ENCODE results near the gene LMAN1.
A peak's percentile ranks its signal among the peaks of the same experiment; 100 is the strongest.

Gene LMAN1

DNA sequence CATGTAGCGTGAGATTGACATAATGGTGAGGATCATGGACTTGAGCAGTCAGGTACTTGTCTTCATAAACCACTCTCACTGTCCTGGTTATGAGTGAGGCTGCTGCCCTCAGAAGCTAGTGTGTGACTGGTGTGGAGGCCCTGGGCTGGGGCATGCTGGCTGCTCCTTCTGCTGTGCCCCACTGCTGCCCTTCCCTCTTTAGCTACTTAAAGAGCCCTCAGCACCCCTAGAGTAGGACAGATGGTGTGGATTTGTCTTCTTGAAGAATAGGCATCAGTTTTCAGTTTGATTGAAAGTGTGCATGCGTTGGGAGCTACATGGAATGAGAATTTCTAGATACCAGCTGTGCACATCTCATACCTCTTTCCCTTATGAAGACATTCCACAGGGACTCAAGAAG lies 56.1 kb downstream of the LMAN1 start:
- Histone ChIP-seq H3K27me3 (ENCODE audit: insufficient read depth, poor library complexity, severe bottlenecking) (no peaks in the 10 kb centered on the region), H3K9me3 (ENCODE audit: severe bottlenecking) (no peaks in the 10 kb centered on the region), H3K4me1 (ENCODE audit: insufficient read depth, poor library complexity, severe bottlenecking) (peaks cover 8% of the 10 kb centered on the region), H3K27ac (ENCODE audit: poor library complexity, severe bottlenecking) (no peak overlapping the region), H3K36me3 (ENCODE audit: low read depth) (no peaks in the 10 kb centered on the region), H3K4me3 (ENCODE audit: severe bottlenecking) (no peak overlapping the region)
- no peak for DNase-seq (ENCODE audit: low spot score)
- TF ChIP-seq CTCF (IDR thresholded peaks at IDR 0.05; ENCODE audit: poor library complexity, severe bottlenecking) = no peak
- no peak for ATAC-seq (ENCODE audit: low read depth)

GRCh38 chr18:59301929-59302328 lies 57.1 kb downstream of the LMAN1 start:
- DNase-seq (ENCODE audit: low spot score) (no peak), ATAC-seq (ENCODE audit: low read depth) (no peak)
- Histone ChIP-seq H3K27ac (ENCODE audit: poor library complexity, severe bottlenecking) (no peak overlapping the region), H3K36me3 (ENCODE audit: low read depth) (no peaks in the 10 kb centered on the region), H3K27me3 (ENCODE audit: insufficient read depth, poor library complexity, severe bottlenecking) (no peaks in the 10 kb centered on the region), H3K4me1 (ENCODE audit: insufficient read depth, poor library complexity, severe bottlenecking) (peaks cover 8% of the 10 kb centered on the region), H3K9me3 (ENCODE audit: severe bottlenecking) (no peaks in the 10 kb centered on the region), H3K4me3 (ENCODE audit: severe bottlenecking) (no peak overlapping the region)
- no peak for TF ChIP-seq CTCF (IDR thresholded peaks at IDR 0.05; ENCODE audit: poor library complexity, severe bottlenecking)

DNA sequence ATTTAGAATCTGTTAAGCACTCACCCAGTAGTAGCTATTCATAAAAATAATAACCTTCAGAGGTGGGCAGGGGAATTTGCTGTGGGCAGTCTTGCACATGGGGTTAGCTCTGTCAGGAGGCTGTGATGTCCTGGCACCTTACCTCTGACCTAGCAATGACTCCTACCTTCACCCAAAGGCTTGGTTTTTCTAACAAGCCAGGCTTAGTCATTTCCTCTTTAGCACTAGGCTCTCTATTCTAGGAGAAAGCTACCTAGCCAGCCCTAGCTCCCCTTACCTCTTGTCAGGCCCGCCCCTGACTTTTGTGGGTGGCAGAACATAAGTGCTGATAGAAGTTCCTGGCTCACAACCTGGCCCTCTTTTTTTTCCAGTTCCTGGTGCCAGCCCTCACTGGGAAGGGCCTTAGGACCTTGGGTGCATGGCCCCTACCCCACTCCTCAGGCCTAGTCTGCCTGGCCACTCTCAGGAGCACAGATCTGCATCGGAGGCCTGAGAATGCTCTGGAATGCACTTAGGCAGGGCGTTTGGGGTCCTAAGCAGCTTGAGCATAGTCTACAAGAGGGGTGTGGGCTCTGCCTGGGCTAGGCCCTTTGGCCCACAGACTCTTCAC lies 58.3 kb downstream of the LMAN1 start:
- Histone ChIP-seq H3K4me1 (ENCODE audit: insufficient read depth, poor library complexity, severe bottlenecking) (peaks cover 8% of the 10 kb centered on the region), H3K27ac (ENCODE audit: poor library complexity, severe bottlenecking) (no peak overlapping the region), H3K4me3 (ENCODE audit: severe bottlenecking) (no peak overlapping the region), H3K27me3 (ENCODE audit: insufficient read depth, poor library complexity, severe bottlenecking) (no peaks in the 10 kb centered on the region), H3K36me3 (ENCODE audit: low read depth) (no peaks in the 10 kb centered on the region), H3K9me3 (ENCODE audit: severe bottlenecking) (no peaks in the 10 kb centered on the region)
- ATAC-seq (ENCODE audit: low read depth) (peak; percentile 100), DNase-seq (ENCODE audit: low spot score) (no peak)
- no peak for TF ChIP-seq CTCF (IDR thresholded peaks at IDR 0.05; ENCODE audit: poor library complexity, severe bottlenecking)

- no peaks in the 10 kb centered on the region for H3K9me3 ChIP-seq (ENCODE audit: severe bottlenecking)
- no peak overlapping the region for H3K27ac ChIP-seq (ENCODE audit: poor library complexity, severe bottlenecking)
- TF ChIP-seq CTCF (IDR thresholded peaks at IDR 0.05; ENCODE audit: poor library complexity, severe bottlenecking) = no peak
- DNase-seq (ENCODE audit: low spot score) = no peak
- no peaks in the 10 kb centered on the region for H3K36me3 ChIP-seq (ENCODE audit: low read depth)
- no peak for ATAC-seq (ENCODE audit: low read depth)
- H3K27me3 ChIP-seq (ENCODE audit: insufficient read depth, poor library complexity, severe bottlenecking) = peaks cover 10% of the 10 kb centered on the region
- H3K4me1 ChIP-seq (ENCODE audit: insufficient read depth, poor library complexity, severe bottlenecking) = peaks cover 8% of the 10 kb centered on the region
- no peak overlapping the region for H3K4me3 ChIP-seq (ENCODE audit: severe bottlenecking)
Observed at GRCh38 chr18:59298871-59299270, 60.2 kb downstream of the LMAN1 start.

GRCh38 chr18:59293317-59293716 lies 65.7 kb downstream of the LMAN1 start:
- DNase-seq (ENCODE audit: low spot score) (no peak), ATAC-seq (ENCODE audit: low read depth) (no peak)
- Histone ChIP-seq H3K9me3 (ENCODE audit: severe bottlenecking) (no peaks in the 10 kb centered on the region), H3K4me3 (ENCODE audit: severe bottlenecking) (no peak overlapping the region), H3K4me1 (ENCODE audit: insufficient read depth, poor library complexity, severe bottlenecking) (no peaks in the 10 kb centered on the region), H3K27ac (ENCODE audit: poor library complexity, severe bottlenecking) (no peak overlapping the region), H3K36me3 (ENCODE audit: low read depth) (no peaks in the 10 kb centered on the region), H3K27me3 (ENCODE audit: insufficient read depth, poor library complexity, severe bottlenecking) (peaks cover 47% of the 10 kb centered on the region)
- no peak for TF ChIP-seq CTCF (IDR thresholded peaks at IDR 0.05; ENCODE audit: poor library complexity, severe bottlenecking)

Measured in RWPE2 (cell line).